HG02642 (cell line): ENCODE measurements around the gene ABITRAM.
"Not testable (repeated sequence)": the region's sequence is repeated elsewhere in the genome, so short reads cannot be mapped to it uniquely, and the experiment has no call there.

Source experiments
- ATAC-seq: cut with Tn5 transposase; IDR thresholded peaks from one replicate; pipeline ENCODE4 v1.9.1; 2021; ENCODE audit warnings: mild to moderate bottlenecking; ENCODE audit not compliant: unreplicated experiment, poor library complexity

Gene ABITRAM

GRCh38 chr9:108924466-108924865 lies 9.7 kb upstream of the ABITRAM start:
- no peak for ATAC-seq

- no peak for ATAC-seq
Observed at GRCh38 chr9:108928386-108928785, 5.8 kb upstream of the ABITRAM start.

GRCh38 chr9:108933231-108933717 lies 926 bp upstream of the ABITRAM start:
- no peak for ATAC-seq

- peak; percentile 88 for ATAC-seq
Observed at GRCh38 chr9:108933718-108934322, 380 bp upstream of the ABITRAM start, which contains the start of gene ELP1. ELP1 (minus strand) TSS chr9:108934124; CDS start chr9:108931146, 2,978 bp downstream.

- ATAC-seq: no peak
Observed at GRCh38 chr9:108937561-108938305, 3.5 kb downstream of the ABITRAM start.

- ATAC-seq: no peak
Observed at GRCh38 chr9:108939975-108940374, 5.8 kb downstream of the ABITRAM start.

GRCh38 chr9:108950168-108950567 lies 16.0 kb downstream of the ABITRAM start:
- no peak for ATAC-seq

- ATAC-seq: no peak
Observed at GRCh38 chr9:108951578-108951977, 17.4 kb downstream of the ABITRAM start.

GRCh38 chr9:108953983-108954574 lies 19.9 kb downstream of the ABITRAM start:
- ATAC-seq: no peak

- ATAC-seq: no peak
Observed at GRCh38 chr9:108956022-108956630, 21.9 kb downstream of the ABITRAM start.

- no peak for ATAC-seq
Observed at GRCh38 chr9:108956631-108957026, 22.4 kb downstream of the ABITRAM start.

- no peak for ATAC-seq
Observed at GRCh38 chr9:108960331-108960730, 26.1 kb downstream of the ABITRAM start.

GRCh38 chr9:108961151-108961550 lies 27.0 kb downstream of the ABITRAM start:
- no peak for ATAC-seq

- ATAC-seq: no peak
Observed at GRCh38 chr9:108963459-108964143, 29.4 kb downstream of the ABITRAM start.

- ATAC-seq: no peak
Observed at GRCh38 chr9:108967916-108968315, 33.7 kb downstream of the ABITRAM start.

- ATAC-seq: not testable (repeated sequence)
Observed at GRCh38 chr9:108971392-108971791, 37.2 kb downstream of the ABITRAM start.

- no peak for ATAC-seq
Observed at GRCh38 chr9:108972186-108972585, 38.0 kb downstream of the ABITRAM start.

GRCh38 chr9:108972626-108973209 lies 38.5 kb downstream of the ABITRAM start:
- no peak for ATAC-seq

GRCh38 chr9:108973895-108974294 lies 39.7 kb downstream of the ABITRAM start:
- ATAC-seq: no peak

GRCh38 chr9:108978205-108978604 lies 44.0 kb downstream of the ABITRAM start:
- ATAC-seq: no peak
